Ascending aorta (tissue), 2 donors: Measurements from ENCODE around the gene TMEM178B. TPM values are rescaled to one million over a fixed set of nuclear protein-coding genes. Genes with fewer than 3 reads are reported as not detected.

ENCODE experiments used
- DNase-seq, 2 donors: peaks; one replicate each; pipeline ENCODE4 v3.0.0-alpha.2; 2019; ENCODE audit warnings: low spot score in 2 of 2
- H3K27ac ChIP-seq, 2 donors: fragments of 200-600 bp; sonication (generic); one replicate each; pipeline ENCODE4 v1.5.1; 2016 to 2017; ENCODE audit warnings: mild to moderate bottlenecking in 1 of 2
- H3K27me3 ChIP-seq: fragments of 200-600 bp; sonication (generic); one replicate; pipeline ENCODE4 v1.5.1; 2017
- H3K36me3 ChIP-seq, 2 donors: fragments of 200-600 bp; sonication (generic); one replicate each; pipeline ENCODE4 v1.5.1; 2016
- H3K4me1 ChIP-seq, 2 donors: fragments of 200-600 bp; sonication (generic); one replicate each; pipeline ENCODE4 v1.5.1; 2016 to 2017; ENCODE audit warnings: mild to moderate bottlenecking in 1 of 2
- H3K4me3 ChIP-seq, 2 donors: fragments of 200-600 bp; sonication (generic); one replicate each; pipeline ENCODE4 v1.5.1; 2016 to 2017; ENCODE audit warnings: mild to moderate bottlenecking in 1 of 2
- H3K9me3 ChIP-seq, 2 donors: fragments of 200-600 bp; sonication (generic); one replicate each; pipeline ENCODE4 v1.5.1; 2016
- intact Hi-C: fragments of 100-400 bp; cut with DNase I; formaldehyde crosslinking; loops from one replicate; pipeline ENCODE4 v1.15.1; 2023
- total RNA-seq: library from RNA; depleted of rRNA; stranded (reverse); fragments of >200 nt; gene quantifications from one replicate; pipeline ENCODE4 v1.1.0, GENCODE V29; 2016
- TF ChIP-seq, protein P1 (sequence below), 3 experiments: fragments of 200-600 bp in 2 of 3; fragments of 450-650 bp in 1 of 3; sonication (generic) in 2 of 3; IDR thresholded peaks; one replicate each; pipeline ENCODE4 v1.5.1; 2016 to 2019; ENCODE audit warnings: antibody characterized with exemption in 3 of 3, mild to moderate bottlenecking in 1 of 3, moderate library complexity in 1 of 3

TMEM178B gene
- total RNA-seq, 1 donor from 2014 or later = 1.9 TPM

DNA sequence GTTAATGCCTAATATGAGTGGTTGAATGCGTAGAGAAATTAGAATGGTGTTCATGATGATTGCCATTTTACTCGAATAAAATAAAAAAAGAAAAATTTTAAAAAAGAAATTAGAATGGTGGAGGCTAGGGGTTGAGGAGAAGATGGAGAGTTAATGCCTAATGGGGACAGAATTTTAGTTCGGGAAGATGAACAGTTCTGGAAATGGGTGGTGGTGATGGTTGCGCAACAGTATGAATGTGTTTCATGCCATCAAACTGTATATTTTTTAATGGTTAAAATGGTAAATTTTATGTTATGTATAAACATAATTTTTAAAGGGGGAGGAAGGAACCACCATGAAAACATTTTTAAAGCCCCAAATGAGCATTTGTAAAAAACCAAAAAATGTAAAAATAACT, 337.3 kb downstream of the TMEM178B start:
- no peak for DNase-seq
- no peak overlapping the region for H3K27ac ChIP-seq
- no peaks in the 10 kb centered on the region for H3K36me3 ChIP-seq
- H3K9me3 ChIP-seq = no peaks in the 10 kb centered on the region
- no peaks in the 10 kb centered on the region for H3K27me3 ChIP-seq
- H3K4me3 ChIP-seq = no peak overlapping the region
- intact Hi-C loops = no loop called here
- H3K4me1 ChIP-seq = no peaks in the 10 kb centered on the region
- TF ChIP-seq, protein P1, sequence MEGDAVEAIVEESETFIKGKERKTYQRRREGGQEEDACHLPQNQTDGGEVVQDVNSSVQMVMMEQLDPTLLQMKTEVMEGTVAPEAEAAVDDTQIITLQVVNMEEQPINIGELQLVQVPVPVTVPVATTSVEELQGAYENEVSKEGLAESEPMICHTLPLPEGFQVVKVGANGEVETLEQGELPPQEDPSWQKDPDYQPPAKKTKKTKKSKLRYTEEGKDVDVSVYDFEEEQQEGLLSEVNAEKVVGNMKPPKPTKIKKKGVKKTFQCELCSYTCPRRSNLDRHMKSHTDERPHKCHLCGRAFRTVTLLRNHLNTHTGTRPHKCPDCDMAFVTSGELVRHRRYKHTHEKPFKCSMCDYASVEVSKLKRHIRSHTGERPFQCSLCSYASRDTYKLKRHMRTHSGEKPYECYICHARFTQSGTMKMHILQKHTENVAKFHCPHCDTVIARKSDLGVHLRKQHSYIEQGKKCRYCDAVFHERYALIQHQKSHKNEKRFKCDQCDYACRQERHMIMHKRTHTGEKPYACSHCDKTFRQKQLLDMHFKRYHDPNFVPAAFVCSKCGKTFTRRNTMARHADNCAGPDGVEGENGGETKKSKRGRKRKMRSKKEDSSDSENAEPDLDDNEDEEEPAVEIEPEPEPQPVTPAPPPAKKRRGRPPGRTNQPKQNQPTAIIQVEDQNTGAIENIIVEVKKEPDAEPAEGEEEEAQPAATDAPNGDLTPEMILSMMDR (IDR thresholded peaks at IDR 0.05) = no peak

DNA sequence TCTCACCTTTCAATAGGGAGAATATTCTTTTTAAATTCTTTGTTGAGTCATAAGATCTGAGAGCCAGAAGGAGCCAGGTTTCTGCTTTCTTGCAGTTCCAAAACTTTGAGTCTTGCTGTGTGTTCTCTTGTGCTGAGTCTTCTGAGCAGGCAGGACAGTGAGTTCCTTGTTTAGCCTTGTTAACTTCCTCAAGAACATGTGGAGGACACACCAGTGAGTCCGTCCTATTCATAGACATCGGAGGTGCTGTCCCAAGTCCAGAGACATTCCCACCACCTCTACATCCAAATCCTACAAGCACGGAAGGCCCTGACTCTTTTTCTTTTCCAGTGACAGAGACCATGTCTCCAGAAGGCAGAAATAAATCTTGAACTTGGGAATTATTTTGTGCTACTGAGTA, 342.1 kb downstream of the TMEM178B start:
- Histone ChIP-seq H3K27ac (no peak overlapping the region), H3K27me3 (no peaks in the 10 kb centered on the region), H3K36me3 (no peaks in the 10 kb centered on the region), H3K9me3 (no peaks in the 10 kb centered on the region), H3K4me1 (no peaks in the 10 kb centered on the region), H3K4me3 (no peak overlapping the region)
- DNase-seq = no peak
- TF ChIP-seq, protein P1 (IDR thresholded peaks at IDR 0.05) = no peak
- intact Hi-C loops = no loop called here

DNA sequence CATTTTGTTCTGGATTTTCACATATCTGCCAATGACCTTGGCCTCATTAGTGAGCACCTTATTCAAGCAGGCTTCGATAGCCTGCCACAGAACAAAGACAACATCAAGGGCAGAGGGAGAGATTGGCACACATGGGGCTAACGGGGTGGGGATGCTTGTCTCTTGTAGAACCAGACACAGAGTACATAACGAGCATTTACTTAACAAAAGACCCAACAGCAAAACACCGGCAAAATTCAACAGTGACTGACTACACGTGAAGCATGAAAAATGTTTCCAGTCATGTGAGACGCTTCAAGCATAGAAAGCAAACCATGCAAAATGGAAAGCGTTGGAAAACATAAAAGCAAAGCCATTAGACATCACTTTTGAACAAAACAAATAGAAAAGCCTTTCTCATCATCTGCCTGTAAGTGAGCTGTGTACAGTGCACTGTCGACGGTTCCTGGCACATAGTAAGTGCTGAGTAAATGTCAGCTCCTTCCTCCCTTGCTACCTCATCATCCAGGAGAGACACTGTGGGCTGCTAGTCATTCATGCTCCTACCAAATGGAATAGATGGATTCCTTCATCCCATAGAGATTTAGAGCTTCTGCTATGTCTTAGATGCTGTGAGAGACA, 342.9 kb downstream of the TMEM178B start:
- no peak for DNase-seq
- H3K27ac ChIP-seq = no peak overlapping the region
- no peaks in the 10 kb centered on the region for H3K27me3 ChIP-seq
- TF ChIP-seq, protein P1 (IDR thresholded peaks at IDR 0.05) = no peak
- H3K4me1 ChIP-seq = no peaks in the 10 kb centered on the region
- H3K36me3 ChIP-seq = no peaks in the 10 kb centered on the region
- no peak overlapping the region for H3K4me3 ChIP-seq
- intact Hi-C loops = no loop called here
- H3K9me3 ChIP-seq = no peaks in the 10 kb centered on the region

DNA sequence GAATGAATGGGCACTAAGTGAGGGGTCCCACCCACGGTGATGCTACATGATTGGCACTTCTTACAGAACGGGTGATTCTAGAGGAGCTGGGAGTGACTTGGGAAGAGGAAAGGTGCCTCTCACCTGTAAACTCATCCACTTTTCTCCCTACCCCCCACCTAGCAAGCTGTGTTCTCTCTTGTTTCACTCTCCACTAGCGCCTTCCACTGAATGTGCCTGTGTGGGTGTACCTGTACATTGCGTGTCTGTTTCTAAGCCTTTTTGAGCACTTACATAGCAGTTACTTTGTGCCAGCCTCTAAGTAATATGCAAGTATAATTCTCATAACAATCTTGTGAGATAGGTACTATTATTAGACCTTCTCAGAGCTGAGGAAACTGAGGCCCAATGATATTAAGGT, 343.6 kb downstream of the TMEM178B start:
- Histone ChIP-seq H3K27ac (no peak overlapping the region), H3K4me3 (no peak overlapping the region), H3K27me3 (no peaks in the 10 kb centered on the region), H3K4me1 (no peaks in the 10 kb centered on the region), H3K9me3 (no peaks in the 10 kb centered on the region), H3K36me3 (no peaks in the 10 kb centered on the region)
- TF ChIP-seq, protein P1 (IDR thresholded peaks at IDR 0.05) = no peak
- intact Hi-C loops = no loop called here
- no peak for DNase-seq

DNA sequence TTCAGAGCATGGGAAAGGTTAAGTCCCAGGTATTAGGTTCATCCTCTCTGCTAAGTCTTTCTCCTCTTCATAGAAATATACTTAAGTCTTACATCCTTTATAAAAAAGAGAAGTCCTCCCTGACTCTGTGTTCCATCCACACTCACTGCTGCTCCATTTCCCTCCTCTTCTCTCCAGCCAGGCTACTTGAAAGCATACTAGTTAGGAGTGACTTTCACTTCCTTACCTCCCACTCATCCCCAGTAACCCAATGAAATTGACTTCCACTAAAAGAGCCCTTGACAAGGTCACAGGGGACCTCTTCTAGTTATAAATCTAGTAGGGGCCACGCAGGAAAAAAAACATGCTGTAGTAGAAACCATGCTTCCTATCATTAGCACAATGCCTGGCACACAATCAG, 344.2 kb downstream of the TMEM178B start:
- no peaks in the 10 kb centered on the region for H3K27me3 ChIP-seq
- H3K27ac ChIP-seq = no peak overlapping the region
- H3K36me3 ChIP-seq = no peaks in the 10 kb centered on the region
- H3K4me3 ChIP-seq = no peak overlapping the region
- DNase-seq = no peak
- H3K9me3 ChIP-seq = no peaks in the 10 kb centered on the region
- TF ChIP-seq, protein P1 (IDR thresholded peaks at IDR 0.05) = no peak
- H3K4me1 ChIP-seq = no peaks in the 10 kb centered on the region
- intact Hi-C loops = no loop called here

DNA sequence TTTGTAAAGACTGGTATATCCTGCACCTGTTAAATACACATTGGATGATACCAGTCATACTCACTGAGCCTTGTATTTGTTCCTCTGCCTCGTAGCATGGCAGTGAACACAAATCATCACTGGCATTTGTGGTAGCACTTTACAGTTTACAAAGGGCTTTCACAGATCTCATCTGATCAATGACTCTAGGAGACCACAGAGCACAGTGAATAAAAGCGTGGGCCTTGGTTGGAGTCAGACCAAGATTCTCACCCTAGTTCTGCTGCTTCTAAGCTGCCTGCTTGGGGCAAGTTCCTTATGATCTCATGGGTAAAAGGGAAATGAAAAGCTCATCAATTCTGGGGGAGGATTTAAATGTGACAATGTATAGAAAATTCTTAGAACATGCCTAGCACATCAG, 347.4 kb downstream of the TMEM178B start:
- no peak overlapping the region for H3K27ac ChIP-seq
- no peaks in the 10 kb centered on the region for H3K36me3 ChIP-seq
- no peak for DNase-seq
- no peaks in the 10 kb centered on the region for H3K4me1 ChIP-seq
- no peak overlapping the region for H3K4me3 ChIP-seq
- H3K9me3 ChIP-seq = no peaks in the 10 kb centered on the region
- no peaks in the 10 kb centered on the region for H3K27me3 ChIP-seq
- TF ChIP-seq, protein P1 (IDR thresholded peaks at IDR 0.05) = no peak
- intact Hi-C loops = no loop called here
